HEK293 (cell line): ENCODE data around the gene DNAJB8.

Experiments
- EGR2 ChIP-seq: fragments of 450-650 bp; formaldehyde crosslinking; IDR thresholded peaks from 2 replicates; pipeline ENCODE4 v1.5.1; 2016; ENCODE audit warnings: low read depth, missing biosample characterization, missing genetic modification characterization
- GLI2 ChIP-seq: fragments of 450-650 bp; formaldehyde crosslinking; IDR thresholded peaks from 2 replicates; pipeline ENCODE4; 2017; ENCODE audit warnings: missing biosample characterization, missing genetic modification characterization, low read depth, borderline replicate concordance
- HOXC10 ChIP-seq: sonication (generic); formaldehyde crosslinking; IDR thresholded peaks from 2 replicates; pipeline ENCODE4 v1.8.1; 2023; ENCODE audit warnings: mild to moderate bottlenecking, missing genetic modification reagents
- KLF9 ChIP-seq: fragments of 450-650 bp; formaldehyde crosslinking; IDR thresholded peaks from 2 replicates; pipeline ENCODE4 v1.5.1; 2016; ENCODE audit warnings: missing biosample characterization, missing genetic modification characterization, low read depth
- PBX3 ChIP-seq: sonication (generic); formaldehyde crosslinking; IDR thresholded peaks from 2 replicates; pipeline ENCODE4 v1.8.1; 2022; ENCODE audit warnings: mild to moderate bottlenecking, moderate library complexity, missing genetic modification reagents
- SCRT1 ChIP-seq: fragments of 450-650 bp; formaldehyde crosslinking; IDR thresholded peaks from 2 replicates; pipeline ENCODE4 v1.5.1; 2016; ENCODE audit warnings: missing biosample characterization, missing genetic modification characterization, borderline replicate concordance
- SCRT2 ChIP-seq: fragments of 450-650 bp; formaldehyde crosslinking; IDR thresholded peaks from 2 replicates; pipeline ENCODE4 v1.5.1; 2016; ENCODE audit warnings: missing biosample characterization, missing genetic modification characterization
- WT1 ChIP-seq: fragments of 450-650 bp; formaldehyde crosslinking; IDR thresholded peaks from 2 replicates; pipeline ENCODE4 v1.5.1; 2016; ENCODE audit warnings: missing biosample characterization, missing genetic modification characterization
- YY2 ChIP-seq: fragments of 450-650 bp; formaldehyde crosslinking; IDR thresholded peaks from 2 replicates; pipeline ENCODE4 v1.5.1; 2016; ENCODE audit warnings: missing biosample characterization, missing genetic modification characterization
- ZBTB17 ChIP-seq: fragments of 450-650 bp; formaldehyde crosslinking; IDR thresholded peaks from 2 replicates; pipeline ENCODE4 v1.5.1; 2016; ENCODE audit warnings: missing biosample characterization, missing genetic modification characterization
- ZBTB21 ChIP-seq: fragments of 450-650 bp; formaldehyde crosslinking; IDR thresholded peaks from 2 replicates; pipeline ENCODE4 v1.5.1; 2017; ENCODE audit warnings: missing biosample characterization, missing genetic modification characterization
- ZBTB48 ChIP-seq: fragments of 450-650 bp; formaldehyde crosslinking; IDR thresholded peaks from 2 replicates; pipeline ENCODE4 v1.5.1; 2016; ENCODE audit warnings: missing biosample characterization, missing genetic modification characterization
- ZBTB8A ChIP-seq: fragments of 450-650 bp; formaldehyde crosslinking; IDR thresholded peaks from 2 replicates; pipeline ENCODE4 v1.5.1; 2016; ENCODE audit warnings: missing biosample characterization, missing genetic modification characterization
- ZFHX2 ChIP-seq: fragments of 450-650 bp; formaldehyde crosslinking; conservative IDR thresholded peaks from 2 replicates; pipeline ENCODE4 v1.5.1; 2016; ENCODE audit warnings: missing biosample characterization, missing genetic modification characterization
- ZNF114 ChIP-seq: fragments of 450-650 bp; formaldehyde crosslinking; IDR thresholded peaks from 2 replicates; pipeline ENCODE4 v1.5.0; 2017; ENCODE audit warnings: missing biosample characterization, missing genetic modification characterization
- ZNF146 ChIP-seq: fragments of 450-650 bp; formaldehyde crosslinking; IDR thresholded peaks from 2 replicates; pipeline ENCODE4 v1.5.1; 2016; ENCODE audit warnings: missing biosample characterization, missing genetic modification characterization
- ZNF157 ChIP-seq: fragments of 450-650 bp; formaldehyde crosslinking; IDR thresholded peaks from 2 replicates; pipeline ENCODE4 v1.5.1; 2016; ENCODE audit warnings: missing biosample characterization, missing genetic modification characterization
- ZNF175 ChIP-seq: fragments of 450-650 bp; formaldehyde crosslinking; IDR thresholded peaks from 2 replicates; pipeline ENCODE4 v1.5.1; 2016; ENCODE audit warnings: missing biosample characterization, missing genetic modification characterization
- ZNF223 ChIP-seq: fragments of 450-650 bp; formaldehyde crosslinking; IDR thresholded peaks from 2 replicates; pipeline ENCODE4 v1.5.1; 2016; ENCODE audit warnings: missing biosample characterization, missing genetic modification characterization
- ZNF280C ChIP-seq: fragments of 450-650 bp; formaldehyde crosslinking; IDR thresholded peaks from 2 replicates; pipeline ENCODE4 v1.5.1; 2016; ENCODE audit warnings: missing biosample characterization, missing genetic modification characterization
- ZNF354C ChIP-seq: fragments of 450-650 bp; formaldehyde crosslinking; IDR thresholded peaks from 2 replicates; pipeline ENCODE4 v1.5.1; 2016; ENCODE audit warnings: missing biosample characterization, missing genetic modification characterization, low read depth, borderline replicate concordance
- ZNF394 ChIP-seq: fragments of 450-650 bp; formaldehyde crosslinking; IDR thresholded peaks from 2 replicates; pipeline ENCODE4 v1.5.1; 2016; ENCODE audit warnings: missing biosample characterization, missing genetic modification characterization, mild to moderate bottlenecking, moderate library complexity, borderline replicate concordance
- ZNF404 ChIP-seq: fragments of 450-650 bp; formaldehyde crosslinking; IDR thresholded peaks from 2 replicates; pipeline ENCODE4 v1.5.1; 2017; ENCODE audit warnings: missing biosample characterization, missing genetic modification characterization
- ZNF416 ChIP-seq: fragments of 450-650 bp; formaldehyde crosslinking; IDR thresholded peaks from 2 replicates; pipeline ENCODE4 v1.5.1; 2016; ENCODE audit warnings: missing biosample characterization, missing genetic modification characterization
- ZNF423 ChIP-seq: fragments of 450-650 bp; formaldehyde crosslinking; IDR thresholded peaks from 2 replicates; pipeline ENCODE4 v1.5.1; 2016; ENCODE audit warnings: missing biosample characterization, missing genetic modification characterization
- ZNF426 ChIP-seq: fragments of 450-650 bp; formaldehyde crosslinking; IDR thresholded peaks from 2 replicates; pipeline ENCODE4 v1.5.1; 2017; ENCODE audit warnings: missing biosample characterization, missing genetic modification characterization, mild to moderate bottlenecking, inconsistent platforms, moderate library complexity
- ZNF48 ChIP-seq: fragments of 450-650 bp; formaldehyde crosslinking; IDR thresholded peaks from 2 replicates; pipeline ENCODE4 v1.5.1; 2016; ENCODE audit warnings: missing biosample characterization, missing genetic modification characterization
- ZNF558 ChIP-seq: fragments of 450-650 bp; formaldehyde crosslinking; IDR thresholded peaks from 2 replicates; pipeline ENCODE4 v1.5.1; 2016; ENCODE audit warnings: missing biosample characterization, missing genetic modification characterization
- ZNF580 ChIP-seq: fragments of 450-650 bp; formaldehyde crosslinking; IDR thresholded peaks from 2 replicates; pipeline ENCODE4 v1.5.1; 2016; ENCODE audit warnings: missing biosample characterization, missing genetic modification characterization
- ZNF621 ChIP-seq: fragments of 450-650 bp; formaldehyde crosslinking; IDR thresholded peaks from 2 replicates; pipeline ENCODE4 v1.5.1; 2017; ENCODE audit warnings: missing biosample characterization, missing genetic modification characterization
- ZNF629 ChIP-seq: fragments of 450-650 bp; formaldehyde crosslinking; IDR thresholded peaks from 2 replicates; pipeline ENCODE4 v1.5.1; 2017; ENCODE audit warnings: missing biosample characterization, missing genetic modification characterization
- ZNF645 ChIP-seq: fragments of 450-650 bp; formaldehyde crosslinking; IDR thresholded peaks from 2 replicates; pipeline ENCODE4; 2016; ENCODE audit warnings: missing biosample characterization, missing genetic modification characterization
- ZNF654 ChIP-seq: fragments of 450-650 bp; formaldehyde crosslinking; IDR thresholded peaks from 2 replicates; pipeline ENCODE4 v1.5.1; 2016; ENCODE audit warnings: low read depth, missing biosample characterization, missing genetic modification characterization
- ZNF692 ChIP-seq: fragments of 450-650 bp; formaldehyde crosslinking; IDR thresholded peaks from 2 replicates; pipeline ENCODE4 v1.5.1; 2016; ENCODE audit warnings: missing biosample characterization, missing genetic modification characterization
- ZNF776 ChIP-seq: fragments of 450-650 bp; formaldehyde crosslinking; IDR thresholded peaks from 2 replicates; pipeline ENCODE4 v1.5.0; 2017; ENCODE audit warnings: missing biosample characterization, missing genetic modification characterization, borderline replicate concordance
- ZXDB ChIP-seq: fragments of 450-650 bp; formaldehyde crosslinking; IDR thresholded peaks from 2 replicates; pipeline ENCODE4 v1.5.1; 2016; ENCODE audit warnings: missing biosample characterization, missing genetic modification characterization

The DNAJB8 gene

GRCh38 chr3:128488991-128489673 is 22.4 kb upstream of the DNAJB8 start (continued):
- TF ChIP-seq ZNF354C, result no peak
- no peak for TF ChIP-seq ZNF48
- no peak for TF ChIP-seq GLI2
- TF ChIP-seq EGR2, result peak; percentile 47
- TF ChIP-seq ZNF621 (tag by site-specific recombination), result no peak
- no peak for TF ChIP-seq WT1
- TF ChIP-seq ZNF654 (tag by site-specific recombination), result no peak
- TF ChIP-seq ZNF146, result no peak
- peak; percentile 78 for TF ChIP-seq ZBTB8A (tag by site-specific recombination)
- TF ChIP-seq ZNF175 (tag by site-specific recombination), result no peak
- TF ChIP-seq ZNF426 (tag by site-specific recombination), result no peak
- TF ChIP-seq ZNF114, result no peak
- peak; percentile 5; the same call in 1 of the 2 replicates for TF ChIP-seq ZNF423 (tag by site-specific recombination)
- TF ChIP-seq SCRT2 (tag by site-specific recombination), result no peak
- TF ChIP-seq ZXDB (tag by site-specific recombination), result peak; percentile 62
- TF ChIP-seq ZFHX2, result peak; percentile 72
- TF ChIP-seq ZNF692, result no peak
- TF ChIP-seq HOXC10, result 0 out of 2 replicates have a peak, but pooled peaks have one; percentile 47
- no peak for TF ChIP-seq YY2 (tag by site-specific recombination)
- TF ChIP-seq ZNF404 (tag by site-specific recombination), result no peak
- TF ChIP-seq ZNF558 (tag by site-specific recombination), result no peak
- no peak for TF ChIP-seq SCRT1 (tag by site-specific recombination)
- no peak for TF ChIP-seq ZNF645 (tag by site-specific recombination)
- TF ChIP-seq ZNF416 (tag by site-specific recombination), result no peak
- TF ChIP-seq ZNF280C (tag by site-specific recombination), result no peak
- no peak for TF ChIP-seq ZNF157 (tag by site-specific recombination)
- no peak for TF ChIP-seq ZNF394 (tag by site-specific recombination)
- TF ChIP-seq ZNF223, result no peak
- TF ChIP-seq ZBTB48 (tag by site-specific recombination), result no peak
- TF ChIP-seq ZNF580, result no peak
- peak; percentile 74 for TF ChIP-seq ZBTB21 (tag by site-specific recombination)
- 0 out of 2 replicates have a peak, but pooled peaks have one; percentile 9 for TF ChIP-seq ZBTB17 (tag by site-specific recombination)
- no peak for TF ChIP-seq ZNF776
- no peak for TF ChIP-seq KLF9 (tag by site-specific recombination)
- TF ChIP-seq PBX3 (CRISPR knock-in tag), result no peak
- peak; percentile 88 for TF ChIP-seq ZNF629 (tag by site-specific recombination)
